Activated T-cell treated with anti-CD3 and anti-CD28 coated beads, Interleukin-2, amount 50 U/mL, for 4 hours (primary cell): ENCODE results near the gene ATP4A. TPM values are rescaled to one million over a fixed set of nuclear protein-coding genes. Genes with fewer than 3 reads are reported as not detected.

Source experiments
- ATAC-seq, 2 donors: fragments of 200-7000 bp; cut with Tn5 transposase; one replicate each; pipeline ENCODE4 v1.10.0; 2021
- DNase-seq: peaks from one replicate; pipeline ENCODE4 v3.0.0-alpha.2; 2020
- H3K27me3 Mint-ChIP-seq: one replicate; pipeline ENCODE4 v1.8.0; 2021; ENCODE audit warnings: low read depth, mixed read lengths
- H3K36me3 Mint-ChIP-seq: one replicate; pipeline ENCODE4 v1.8.0; 2022; ENCODE audit warnings: mixed read lengths; ENCODE audit not compliant: insufficient read depth
- H3K4me1 Mint-ChIP-seq: one replicate; pipeline ENCODE4 v1.8.0; 2021; ENCODE audit warnings: low read depth, mixed read lengths
- H3K4me3 Mint-ChIP-seq: one replicate; pipeline ENCODE4 v1.8.0; 2021; ENCODE audit warnings: mild to moderate bottlenecking, moderate library complexity, mixed read lengths
- H3K9me3 Mint-ChIP-seq: one replicate; pipeline ENCODE4 v1.8.0; 2021; ENCODE audit warnings: mixed read lengths
- total RNA-seq, 3 donors: library from RNA; stranded (reverse); gene quantifications; one replicate each; pipeline ENCODE4 v1.2.1, GENCODE V29; 2021

Gene ATP4A
- total RNA-seq, 3 donors from 2014 or later = not detected

- no peak overlapping the region for H3K4me3 Mint-ChIP-seq
These were observed 14.2 kb downstream of the ATP4A start for GRCh38 chr19:35549174-35549788.

GRCh38 chr19:35546532-35546931, 16.9 kb downstream of the ATP4A start:
- DNase-seq (no peak), ATAC-seq (no peak)
- peaks cover 20% of the 10 kb centered on the region for H3K36me3 Mint-ChIP-seq
- H3K4me1 Mint-ChIP-seq = peaks cover 32% of the 10 kb centered on the region
- H3K9me3 Mint-ChIP-seq = no peaks in the 10 kb centered on the region
- H3K27me3 Mint-ChIP-seq = no peaks in the 10 kb centered on the region
- peak overlapping the region; percentile 94 for H3K4me3 Mint-ChIP-seq

More at GRCh38 chr19:35549174-35549788, 14.2 kb downstream of the ATP4A start:
- peaks cover 20% of the 10 kb centered on the region for H3K36me3 Mint-ChIP-seq
- no peak for ATAC-seq
- no peaks in the 10 kb centered on the region for H3K9me3 Mint-ChIP-seq
- no peaks in the 10 kb centered on the region for H3K27me3 Mint-ChIP-seq
- peaks cover 30% of the 10 kb centered on the region for H3K4me1 Mint-ChIP-seq
- peak; percentile 43 for DNase-seq

DNA sequence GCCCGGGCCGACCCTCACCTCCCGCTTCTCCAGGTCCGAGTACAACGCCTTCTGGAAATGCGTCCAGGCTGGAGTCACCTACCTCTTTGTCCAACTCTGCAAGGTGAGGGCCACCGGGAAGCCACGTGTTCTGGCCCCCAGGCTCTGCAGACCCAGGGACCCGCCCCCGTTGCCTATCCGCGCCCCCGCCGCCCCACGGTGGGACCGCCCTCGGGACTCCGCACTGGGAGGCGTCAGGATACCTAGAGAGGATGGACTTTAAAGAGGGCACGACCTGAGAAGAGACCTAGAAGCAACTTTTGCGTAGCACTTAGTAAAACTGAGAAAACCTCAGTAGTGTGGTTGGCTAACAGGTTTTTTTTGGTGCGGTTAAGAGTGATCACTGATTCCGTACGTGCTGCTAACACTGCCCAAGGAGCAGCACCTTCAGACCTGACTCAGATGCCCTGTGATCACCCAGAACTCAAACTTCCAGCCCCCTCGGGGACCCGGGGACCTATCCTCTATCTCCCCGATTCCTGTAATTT, 17.5 kb downstream of the ATP4A start:
- ATAC-seq (peak; percentile 76 to 80), DNase-seq (peak; percentile 59)
- Mint-ChIP-seq H3K4me1 (peaks cover 32% of the 10 kb centered on the region), H3K27me3 (no peaks in the 10 kb centered on the region), H3K9me3 (no peaks in the 10 kb centered on the region), H3K36me3 (peaks cover 19% of the 10 kb centered on the region), H3K4me3 (peak overlapping the region; percentile 94)

- DNase-seq = peak; percentile 77
- Mint-ChIP-seq H3K9me3 (no peaks in the 10 kb centered on the region), H3K4me1 (peaks cover 33% of the 10 kb centered on the region), H3K4me3 (peak within 1 kb of the TSS; percentile 94), H3K36me3 (peaks cover 16% of the 10 kb centered on the region), H3K27me3 (no peaks in the 10 kb centered on the region)
- ATAC-seq = peak; percentile 84 to 86
These were observed 18.2 kb downstream of the ATP4A start, which contains the start of gene TMEM147 for GRCh38 chr19:35545001-35545854. TSS of gene TMEM147 (plus strand) at chr19:35545626. CDS start at chr19:35545740, 114 bp downstream.

- DNase-seq = no peak
- Mint-ChIP-seq H3K9me3 (no peaks in the 10 kb centered on the region), H3K36me3 (peaks cover 16% of the 10 kb centered on the region), H3K4me1 (peaks cover 33% of the 10 kb centered on the region), H3K4me3 (peak overlapping the region; percentile 94), H3K27me3 (no peaks in the 10 kb centered on the region)
- no peak for ATAC-seq
These were observed 19.2 kb downstream of the ATP4A start for GRCh38 chr19:35544110-35544802.

DNA sequence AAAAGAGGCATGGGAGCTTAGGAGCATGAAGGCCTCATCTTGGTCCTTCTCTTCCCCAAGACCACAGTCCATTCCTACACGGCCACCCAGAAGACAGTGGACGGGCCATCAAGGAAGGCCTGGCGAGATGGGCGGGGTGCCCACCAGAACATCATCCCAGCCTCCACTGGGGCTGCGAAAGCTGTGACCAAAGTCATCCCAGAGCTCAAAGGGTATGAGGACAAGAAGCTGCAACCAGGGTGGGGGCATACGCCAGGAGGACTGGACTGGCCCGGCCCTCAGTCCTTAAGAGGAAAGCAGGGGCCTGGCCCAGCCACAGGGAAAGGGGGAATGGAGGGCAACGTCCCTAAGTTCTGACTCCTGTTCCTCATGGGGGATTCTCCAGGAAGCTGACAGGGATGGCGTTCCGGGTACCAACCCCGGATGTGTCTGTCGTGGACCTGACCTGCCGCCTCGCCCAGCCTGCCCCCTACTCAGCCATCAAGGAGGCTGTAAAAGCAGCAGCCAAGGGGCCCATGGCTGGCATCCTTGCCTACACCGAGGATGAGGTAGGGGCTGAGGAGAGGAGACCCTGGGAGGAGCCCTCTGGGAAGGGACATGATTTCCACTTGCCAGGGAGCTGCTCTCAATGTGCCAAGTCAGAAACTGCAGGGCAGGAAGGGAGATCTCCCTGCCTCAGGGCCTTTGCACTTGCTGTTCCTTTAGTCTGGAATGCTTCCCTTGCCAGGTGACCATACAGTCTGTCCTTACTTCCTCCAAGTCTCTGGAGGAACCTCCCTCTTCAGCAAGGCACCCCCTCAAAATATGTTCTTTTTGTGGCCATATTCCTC, 20.0 kb downstream of the ATP4A start:
- Mint-ChIP-seq H3K36me3 (peaks cover 10% of the 10 kb centered on the region), H3K4me1 (peaks cover 26% of the 10 kb centered on the region), H3K9me3 (no peaks in the 10 kb centered on the region), H3K4me3 (no peak overlapping the region), H3K27me3 (no peaks in the 10 kb centered on the region)
- ATAC-seq (no peak), DNase-seq (no peak)

DNA sequence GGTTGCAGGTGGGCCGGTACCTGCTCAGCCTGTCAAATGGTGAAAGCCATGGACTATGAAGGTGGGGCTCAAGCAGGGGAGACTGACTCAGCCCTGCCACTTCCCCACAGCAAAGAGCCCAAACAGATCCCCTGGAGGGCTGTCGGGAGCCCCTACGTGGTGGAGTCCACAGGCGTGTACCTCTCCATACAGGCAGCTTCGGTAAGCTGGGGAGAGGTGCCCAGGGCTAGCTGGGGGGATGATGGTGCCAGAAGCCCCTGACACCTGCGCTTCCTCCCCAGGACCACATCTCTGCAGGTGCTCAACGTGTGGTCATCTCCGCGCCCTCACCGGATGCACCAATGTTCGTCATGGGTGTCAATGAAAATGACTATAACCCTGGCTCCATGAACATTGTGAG, 21.2 kb downstream of the ATP4A start:
- ATAC-seq (no peak), DNase-seq (no peak)
- Mint-ChIP-seq H3K4me1 (peaks cover 22% of the 10 kb centered on the region), H3K27me3 (no peaks in the 10 kb centered on the region), H3K4me3 (no peak overlapping the region), H3K9me3 (no peaks in the 10 kb centered on the region), H3K36me3 (peaks cover under 1% of the 10 kb centered on the region)

- H3K4me3 Mint-ChIP-seq = no peak overlapping the region
- H3K27me3 Mint-ChIP-seq = peaks cover 1% of the 10 kb centered on the region
- no peak for DNase-seq
- H3K36me3 Mint-ChIP-seq = no peaks in the 10 kb centered on the region
- no peak for ATAC-seq
- no peaks in the 10 kb centered on the region for H3K9me3 Mint-ChIP-seq
- peaks cover 10% of the 10 kb centered on the region for H3K4me1 Mint-ChIP-seq
These were observed 23.0 kb downstream of the ATP4A start for GRCh38 chr19:35540356-35540927.

DNA sequence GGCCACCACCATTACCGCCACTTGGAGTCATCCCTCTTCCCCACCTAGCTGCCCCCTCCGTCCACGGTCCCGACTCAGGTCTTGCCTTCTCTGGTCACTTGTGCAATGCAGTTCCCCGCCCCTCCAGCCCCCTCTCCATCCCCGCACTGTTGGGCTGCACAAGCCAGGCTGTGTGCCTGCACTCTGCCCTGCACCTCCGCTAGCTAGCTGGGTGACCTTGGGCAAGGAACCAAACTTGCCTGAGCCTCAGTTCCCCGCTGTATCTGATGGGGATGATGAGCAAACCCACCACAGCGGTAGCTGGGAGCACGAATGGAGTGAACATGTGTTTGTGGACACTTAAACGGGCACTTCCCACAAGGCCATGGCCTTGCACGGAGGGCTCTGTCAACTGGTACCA, 23.6 kb downstream of the ATP4A start:
- no peaks in the 10 kb centered on the region for H3K9me3 Mint-ChIP-seq
- peaks cover 1% of the 10 kb centered on the region for H3K27me3 Mint-ChIP-seq
- ATAC-seq = no peak
- DNase-seq = no peak
- peaks cover 9% of the 10 kb centered on the region for H3K4me1 Mint-ChIP-seq
- no peak overlapping the region for H3K4me3 Mint-ChIP-seq
- H3K36me3 Mint-ChIP-seq = no peaks in the 10 kb centered on the region

DNA sequence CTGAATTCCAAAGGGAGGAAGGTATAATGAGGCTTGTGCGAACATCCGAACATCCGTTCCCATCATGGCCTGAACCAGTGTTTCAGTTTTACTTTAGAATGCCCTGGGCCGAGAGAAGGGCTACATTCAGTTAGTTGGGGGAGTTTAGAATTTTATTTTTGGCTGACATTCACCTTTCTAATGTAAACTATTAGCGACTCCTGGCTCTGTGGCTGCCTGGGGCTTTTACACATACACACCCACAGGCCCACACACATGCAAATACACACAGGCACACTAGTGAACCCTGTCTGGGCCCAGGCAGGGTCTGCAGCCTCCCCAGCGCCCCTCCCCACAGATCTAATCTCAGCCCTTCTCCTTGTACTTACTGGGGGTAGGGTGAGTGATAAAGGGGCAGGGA, 24.1 kb downstream of the ATP4A start:
- no peaks in the 10 kb centered on the region for H3K9me3 Mint-ChIP-seq
- H3K27me3 Mint-ChIP-seq = peaks cover 1% of the 10 kb centered on the region
- H3K4me3 Mint-ChIP-seq = no peak overlapping the region
- DNase-seq (no peak), ATAC-seq (no peak)
- no peaks in the 10 kb centered on the region for H3K36me3 Mint-ChIP-seq
- H3K4me1 Mint-ChIP-seq = peaks cover 6% of the 10 kb centered on the region

DNA sequence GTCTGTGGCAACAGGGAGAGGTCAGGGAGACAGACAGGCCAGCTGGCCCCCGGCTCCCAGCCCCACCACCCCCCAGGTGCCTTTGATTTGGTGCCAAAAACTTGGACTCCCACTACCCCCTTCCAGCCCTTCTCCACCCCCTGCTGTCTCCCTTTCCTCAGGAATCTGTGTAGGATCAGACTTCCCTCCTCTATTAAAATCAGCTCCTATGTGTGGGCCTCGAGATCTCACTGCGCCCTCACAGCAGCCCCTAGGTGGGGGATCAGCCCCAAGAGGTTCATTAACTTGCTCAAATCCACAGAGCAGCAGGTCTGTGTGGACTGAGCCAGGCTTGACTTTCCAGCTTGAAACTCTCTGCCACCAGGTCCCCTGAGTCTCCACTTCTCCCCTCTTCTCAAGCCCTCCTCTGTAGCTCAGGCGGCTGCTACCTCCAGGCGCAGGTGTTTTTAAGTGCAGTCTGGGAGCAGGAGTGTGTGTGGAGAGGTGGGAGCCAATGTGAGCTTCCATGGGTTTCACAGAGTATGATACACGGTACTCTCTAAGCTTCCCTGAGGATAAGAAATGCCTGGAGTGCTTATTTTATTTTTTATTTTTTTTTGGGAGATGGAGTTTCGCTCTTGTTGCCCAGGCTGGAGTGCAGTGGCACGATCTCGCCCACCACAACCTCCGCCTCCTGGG, 28.5 kb downstream of the ATP4A start:
- Mint-ChIP-seq H3K27me3 (peaks cover 15% of the 10 kb centered on the region), H3K4me1 (peaks cover 14% of the 10 kb centered on the region), H3K9me3 (no peaks in the 10 kb centered on the region), H3K36me3 (no peaks in the 10 kb centered on the region), H3K4me3 (no peak overlapping the region)
- no peak for DNase-seq
- no peak for ATAC-seq

- peak overlapping the region; percentile 65 for H3K4me3 Mint-ChIP-seq
- H3K27me3 Mint-ChIP-seq = peaks cover 22% of the 10 kb centered on the region
- DNase-seq = no peak
- H3K4me1 Mint-ChIP-seq = peaks cover 14% of the 10 kb centered on the region
- peak; percentile 81 to 87 for ATAC-seq
- H3K9me3 Mint-ChIP-seq = no peaks in the 10 kb centered on the region
- no peaks in the 10 kb centered on the region for H3K36me3 Mint-ChIP-seq
These were observed 29.6 kb downstream of the ATP4A start for GRCh38 chr19:35533822-35534392.
